HG02763 (cell line): ENCODE data around the gene ANKMY1.

ENCODE experiments used
- ATAC-seq: cut with Tn5 transposase; IDR thresholded peaks from one replicate; pipeline ENCODE4 v1.9.1; 2021; ENCODE audit warnings: mild to moderate bottlenecking, moderate library complexity; ENCODE audit not compliant: unreplicated experiment

ANKMY1 gene

DNA sequence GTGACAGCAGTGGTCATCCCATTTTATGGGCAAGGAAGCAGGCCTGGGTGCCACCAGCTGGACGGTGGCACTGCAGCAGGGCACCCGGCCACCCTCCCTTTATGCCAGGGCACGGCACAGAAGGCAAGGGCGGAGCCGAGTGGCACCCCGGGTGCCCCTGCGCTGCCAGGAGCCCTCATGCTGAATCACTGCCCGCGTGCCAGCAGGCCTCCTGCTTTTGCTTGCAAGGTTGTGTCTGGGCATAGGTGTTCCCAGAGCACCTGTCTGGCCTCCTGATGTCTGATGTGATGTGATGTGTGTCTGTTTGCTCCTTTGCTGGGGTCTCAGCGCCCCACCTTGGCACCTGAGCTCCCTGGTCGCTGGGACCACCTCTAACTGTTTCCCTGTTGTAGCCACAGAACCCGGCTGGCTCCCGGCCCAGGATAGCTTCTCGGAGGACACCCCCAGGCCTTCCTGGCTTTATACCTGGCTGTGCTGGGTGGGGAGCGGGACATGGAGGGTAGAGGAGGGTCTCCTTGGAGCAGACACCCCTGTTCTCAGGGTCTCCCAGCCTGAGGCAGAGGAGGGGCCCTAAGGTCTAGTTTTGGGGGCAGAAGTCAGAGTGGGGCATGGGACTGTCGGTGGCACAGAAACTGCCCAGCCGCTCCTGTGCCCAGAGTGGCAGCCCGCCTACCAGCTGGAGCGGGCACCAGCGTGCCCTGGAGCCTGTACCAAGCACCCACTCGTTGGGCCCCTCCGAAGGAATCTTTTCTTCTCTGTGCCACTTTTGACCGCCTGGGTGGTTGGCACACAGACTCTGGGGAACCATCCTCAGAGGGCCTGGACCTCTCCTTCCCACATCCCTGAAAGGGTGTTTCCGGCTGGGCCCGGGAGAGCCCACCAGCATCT lies 118.7 kb downstream of the ANKMY1 start:
- no peak for ATAC-seq

DNA sequence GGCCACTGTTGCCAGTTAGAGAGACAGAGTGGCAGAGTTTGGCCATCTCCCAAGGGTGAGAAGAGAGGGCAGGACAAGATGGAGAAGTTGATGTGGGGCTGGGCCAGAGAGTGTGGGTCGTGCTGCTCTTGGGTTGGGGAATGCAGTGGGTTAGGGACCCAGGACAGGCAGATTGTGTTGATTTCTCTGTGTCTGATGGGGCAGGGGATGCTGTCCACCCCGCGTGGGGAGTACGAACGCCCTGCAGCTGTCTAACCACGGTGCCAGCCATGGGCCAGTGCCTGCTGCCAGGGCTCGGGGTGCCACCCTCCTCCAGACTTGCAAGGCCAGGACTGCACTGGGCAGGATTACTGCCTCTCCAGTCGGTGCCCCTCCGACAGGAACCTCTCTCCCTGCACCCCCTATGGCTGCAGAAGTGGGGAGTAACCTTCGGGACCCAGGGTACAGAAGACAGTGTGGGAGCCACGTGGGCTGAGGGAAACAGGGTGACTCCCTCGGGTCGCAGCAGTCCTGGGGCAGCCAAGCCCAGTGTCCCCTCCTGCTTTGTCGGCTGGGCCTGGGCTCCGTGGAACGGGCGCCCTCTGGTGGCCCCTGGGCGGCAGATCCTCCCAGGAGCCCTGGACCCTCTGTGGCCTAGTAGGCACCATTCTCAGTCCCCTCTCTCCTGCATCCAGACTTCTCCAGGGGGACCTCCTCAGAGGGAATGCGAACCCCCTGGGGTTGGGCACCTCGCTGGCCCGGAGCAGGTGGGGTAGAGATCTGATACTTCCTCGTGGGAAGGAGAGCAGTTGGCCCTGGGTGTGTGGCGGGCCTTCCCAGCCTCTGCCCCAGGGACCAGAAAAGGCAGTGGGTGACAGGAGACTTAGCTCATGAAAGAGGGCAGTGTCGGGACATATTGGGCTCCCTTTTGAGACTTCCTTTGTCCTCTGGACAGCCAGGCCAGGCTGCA lies 119.7 kb downstream of the ANKMY1 start:
- ATAC-seq = no peak

DNA sequence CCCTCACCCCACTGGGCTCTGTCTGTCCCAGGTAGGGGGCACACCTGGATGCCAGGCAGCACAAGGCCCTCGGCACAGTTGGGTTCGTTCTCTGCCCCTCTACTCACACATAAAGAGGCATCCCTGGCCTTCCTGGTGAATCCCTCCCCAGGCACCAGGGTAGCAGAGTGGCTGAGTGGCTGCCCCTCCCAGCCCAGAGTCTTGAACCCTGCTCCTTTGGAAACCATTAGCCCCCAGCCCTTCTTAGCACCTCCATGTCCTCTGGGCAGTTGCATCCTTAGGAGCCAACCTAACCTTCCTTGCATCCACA lies 120.3 kb downstream of the ANKMY1 start:
- no peak for ATAC-seq

DNA sequence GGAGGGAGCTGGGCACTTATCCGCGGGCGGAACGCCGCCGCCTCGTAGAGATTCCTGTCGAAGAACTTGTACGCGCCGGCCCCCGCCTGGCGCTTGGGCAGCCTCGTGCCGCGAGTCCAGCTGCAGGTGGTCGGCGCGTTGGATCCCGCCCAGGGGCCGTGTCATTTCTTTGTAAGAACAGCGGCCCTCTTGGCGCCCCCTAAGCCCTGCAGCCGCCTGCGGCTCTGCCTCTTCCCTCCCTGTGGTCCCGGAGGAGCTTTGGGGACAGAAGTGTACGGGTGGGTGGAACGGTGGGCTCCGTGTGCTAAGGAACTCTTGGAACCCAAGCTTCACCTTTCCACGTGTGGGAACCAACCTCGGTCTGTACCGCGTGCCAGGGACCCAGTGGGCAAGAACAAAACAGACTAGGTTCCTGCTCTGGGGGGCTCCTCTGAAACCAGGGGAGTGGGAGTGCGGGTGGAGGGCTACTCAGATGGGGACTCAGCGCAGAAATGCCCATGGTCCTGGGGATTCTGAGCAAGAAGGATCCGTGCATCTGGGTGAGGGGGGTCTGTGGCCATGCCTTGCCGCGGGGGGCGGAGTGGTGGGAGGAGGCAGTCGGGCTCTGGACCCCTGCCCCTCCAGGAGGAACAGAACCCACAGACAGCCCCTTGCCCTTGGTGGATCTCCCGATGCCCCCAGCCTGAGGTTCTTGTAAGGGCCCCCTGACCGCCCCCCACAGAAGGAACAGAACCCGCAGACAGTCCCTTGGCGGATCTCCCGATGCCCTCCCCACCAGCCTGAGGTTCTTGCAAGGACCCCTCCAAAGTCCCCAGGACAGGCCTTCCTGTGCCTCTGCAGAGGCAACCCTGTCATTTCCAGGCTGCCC lies 120.9 kb downstream of the ANKMY1 start:
- ATAC-seq = no peak

DNA sequence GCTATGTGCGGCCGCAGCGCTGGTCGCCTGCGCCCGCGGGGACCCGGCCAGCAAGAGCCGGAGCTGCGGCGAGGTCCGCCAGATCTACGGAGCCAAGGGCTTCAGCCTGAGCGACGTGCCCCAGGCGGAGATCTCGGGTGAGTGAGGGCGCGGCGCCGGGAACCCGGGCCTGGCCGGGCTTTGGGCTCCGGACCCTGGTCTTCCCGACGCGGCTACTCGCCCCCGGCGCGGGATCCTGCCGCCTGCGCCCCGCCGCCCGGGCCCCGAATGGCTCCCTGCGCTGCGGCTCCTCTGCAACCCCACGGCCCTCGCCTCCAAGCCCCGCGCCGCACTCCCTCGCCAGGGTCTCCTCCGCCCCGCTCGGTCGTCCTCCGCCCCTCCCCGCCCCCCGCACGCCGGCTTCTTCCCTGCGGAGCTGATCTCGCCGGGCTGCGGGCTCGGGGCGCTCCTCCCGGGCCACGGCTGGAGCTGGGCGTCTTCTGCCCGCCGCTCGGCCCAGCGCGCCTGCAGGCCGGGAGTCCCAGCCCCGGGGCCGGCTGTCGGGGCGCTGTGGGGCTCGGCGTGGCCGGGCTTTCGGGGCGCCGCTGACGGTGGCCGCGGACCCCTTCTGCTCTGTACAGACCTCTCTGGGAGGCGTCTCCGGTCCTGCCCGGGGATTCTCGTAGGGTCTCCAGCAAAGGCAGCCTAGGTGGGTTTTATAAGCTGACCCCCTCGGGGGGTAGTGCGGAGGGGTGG lies 121.7 kb downstream of the ANKMY1 start:
- no peak for ATAC-seq

DNA sequence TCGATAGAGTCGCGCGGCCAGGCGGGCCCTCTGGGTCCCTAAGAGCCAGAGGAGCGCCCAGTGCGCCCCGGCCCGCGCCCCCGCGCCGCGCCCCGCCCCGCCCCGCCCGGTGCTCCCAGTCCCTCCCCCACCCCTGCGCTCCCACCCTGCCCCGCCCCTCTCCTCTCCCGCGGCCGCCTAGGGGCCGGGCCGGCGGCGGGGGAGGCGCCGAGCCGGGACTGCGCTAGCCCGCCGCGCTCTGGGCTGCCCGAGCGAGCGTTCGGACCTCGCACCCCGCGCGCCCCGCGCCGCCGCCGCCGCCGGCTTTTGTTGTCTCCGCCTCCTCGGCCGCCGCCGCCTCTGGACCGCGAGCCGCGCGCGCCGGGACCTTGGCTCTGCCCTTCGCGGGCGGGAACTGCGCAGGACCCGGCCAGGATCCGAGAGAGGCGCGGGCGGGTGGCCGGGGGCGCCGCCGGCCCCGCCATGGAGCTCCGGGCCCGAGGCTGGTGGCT lies 122.3 kb downstream of the ANKMY1 start, which contains the start of gene GPC1:
TSS of gene GPC1 (plus strand) at position 207 of the 491 bp plus-strand sequence. CDS start at position 463, 256 bp downstream.
- ATAC-seq = no peak

DNA sequence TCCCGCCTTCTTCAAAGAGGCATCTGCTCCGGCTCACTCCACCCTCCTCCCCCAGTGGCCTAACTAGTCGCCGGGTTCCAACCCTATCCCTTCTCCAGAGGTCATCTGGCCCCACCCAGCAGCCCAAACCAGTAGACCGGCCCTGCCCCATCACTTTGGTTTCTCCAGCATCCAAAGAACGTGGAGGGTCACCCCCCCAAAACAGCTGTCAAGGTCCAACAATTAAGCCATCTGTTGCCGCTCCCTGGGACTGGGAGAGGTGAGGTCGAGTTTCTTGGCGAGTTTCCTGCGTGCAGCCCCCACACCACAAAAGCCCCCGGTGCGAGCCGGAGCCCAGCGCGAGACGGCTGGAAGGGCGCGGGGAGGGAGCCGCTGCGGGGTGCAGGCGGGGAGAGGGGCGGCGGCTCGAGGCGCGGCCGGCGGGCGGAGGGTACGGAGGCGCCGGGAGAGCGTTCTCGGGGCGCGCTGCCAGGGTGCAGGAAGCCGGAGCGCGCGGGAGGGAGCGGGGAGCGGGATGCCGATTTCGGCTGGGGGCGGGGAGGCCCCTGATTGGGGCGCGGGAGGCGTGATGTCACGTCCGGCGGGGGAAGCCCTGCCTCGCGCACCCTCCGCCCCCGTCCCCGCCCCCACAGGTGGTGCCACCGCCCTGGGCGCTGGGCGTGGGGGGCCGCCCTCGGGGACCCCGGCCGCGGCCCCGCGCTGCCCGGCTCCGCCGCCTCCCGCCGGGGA lies 122.9 kb downstream of the ANKMY1 start:
- ATAC-seq = no peak

DNA sequence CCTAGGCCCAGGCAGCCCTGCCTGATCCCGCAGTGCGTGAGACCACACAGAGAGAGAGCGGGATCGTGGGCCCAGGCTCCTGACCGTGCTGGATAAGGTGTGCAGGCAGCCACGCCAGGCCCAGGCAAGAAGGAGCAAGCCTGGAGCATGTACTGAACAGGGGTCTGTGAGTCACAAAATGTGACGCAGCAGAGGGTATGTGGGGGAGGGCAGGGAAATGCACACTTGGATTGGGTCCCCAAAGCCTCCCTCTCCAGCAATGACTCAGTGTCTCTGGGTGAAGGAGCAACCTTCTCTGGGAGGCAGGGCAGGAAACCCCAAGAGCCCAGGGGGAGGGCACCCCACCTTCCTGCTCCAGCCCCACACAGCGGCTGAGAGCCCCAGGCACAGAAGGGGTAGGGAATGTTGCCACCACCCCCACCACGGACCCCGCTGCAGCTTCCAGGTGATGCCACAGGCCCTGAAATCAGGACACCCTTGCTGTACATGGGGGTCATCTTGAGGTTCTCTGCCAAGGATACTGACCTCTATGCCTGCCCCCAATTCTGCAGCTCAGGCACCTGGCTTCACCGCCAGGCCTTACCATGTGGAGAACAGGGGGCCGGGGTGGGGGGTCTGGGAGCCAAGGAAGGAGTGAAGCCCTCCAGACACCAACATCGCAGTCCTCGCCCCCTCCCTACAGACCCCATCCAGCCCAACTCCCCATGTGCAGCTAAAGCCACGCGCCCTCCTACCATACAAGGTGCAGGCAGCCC lies 123.6 kb downstream of the ANKMY1 start:
- ATAC-seq = no peak

DNA sequence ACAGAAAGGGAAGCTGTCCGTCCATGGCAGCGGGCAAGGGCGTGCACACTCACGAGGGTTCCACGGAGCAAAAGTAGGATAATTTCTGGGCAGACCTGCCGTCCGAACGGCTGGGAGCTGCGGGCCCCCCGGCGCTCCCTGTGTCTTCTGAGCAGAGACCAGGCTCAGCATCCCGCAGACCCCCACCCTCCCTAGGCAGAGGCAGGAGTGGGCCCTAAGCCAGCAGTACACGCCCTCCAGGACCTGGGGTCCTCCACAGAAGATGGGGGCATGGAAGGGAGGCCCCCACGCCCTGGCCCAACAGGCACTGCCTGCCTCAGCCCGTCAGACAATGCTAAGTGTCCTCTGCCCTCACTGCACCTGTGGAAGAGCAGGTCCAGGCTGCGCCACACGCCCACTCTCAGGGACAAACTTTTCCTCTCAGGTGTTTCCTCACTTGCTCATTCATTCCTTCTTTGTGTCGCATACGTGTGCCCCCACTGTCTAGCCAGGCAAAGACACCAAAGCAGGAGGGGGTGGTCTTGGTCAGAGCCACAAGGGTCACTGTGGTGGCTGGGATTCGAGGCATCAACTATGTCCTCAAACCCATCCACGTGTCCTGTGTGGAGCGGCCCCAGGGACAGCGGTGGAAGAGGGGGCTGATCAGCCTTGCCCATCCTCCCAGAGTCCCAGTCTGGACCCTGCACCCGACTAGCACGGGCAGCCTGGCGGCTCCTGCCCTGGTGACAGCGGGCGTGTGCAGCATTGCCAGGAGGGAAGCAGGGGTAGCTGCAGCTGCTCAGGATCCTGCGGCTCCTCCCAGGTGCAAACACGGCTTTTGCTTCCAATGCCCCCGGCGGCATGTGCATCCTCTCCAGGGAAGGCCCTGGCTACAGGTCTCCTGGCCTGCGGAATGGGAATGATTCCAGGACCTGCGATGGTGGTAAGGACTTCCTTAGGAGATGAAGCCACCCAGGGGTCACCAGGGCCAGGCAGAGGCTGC lies 124.7 kb downstream of the ANKMY1 start:
- ATAC-seq = no peak

DNA sequence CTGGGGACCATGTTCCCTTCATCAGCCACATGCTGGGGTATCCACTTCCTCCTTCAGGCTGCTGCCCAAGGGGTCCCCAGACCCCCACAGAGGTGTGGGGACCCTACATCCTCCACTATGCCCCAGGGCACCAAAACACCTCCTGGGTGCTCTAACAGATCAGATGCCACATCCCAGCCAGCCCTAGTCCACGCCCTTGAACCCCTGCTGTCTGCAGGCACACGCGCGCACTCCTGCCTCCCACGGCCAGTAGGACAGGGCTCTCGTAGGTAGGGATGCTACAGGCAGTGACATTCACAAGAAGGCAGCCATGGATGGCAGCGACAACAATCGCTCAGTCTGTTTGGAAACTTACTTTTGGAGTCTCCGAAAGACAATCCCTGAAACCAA lies 125.4 kb downstream of the ANKMY1 start:
- ATAC-seq = no peak

DNA sequence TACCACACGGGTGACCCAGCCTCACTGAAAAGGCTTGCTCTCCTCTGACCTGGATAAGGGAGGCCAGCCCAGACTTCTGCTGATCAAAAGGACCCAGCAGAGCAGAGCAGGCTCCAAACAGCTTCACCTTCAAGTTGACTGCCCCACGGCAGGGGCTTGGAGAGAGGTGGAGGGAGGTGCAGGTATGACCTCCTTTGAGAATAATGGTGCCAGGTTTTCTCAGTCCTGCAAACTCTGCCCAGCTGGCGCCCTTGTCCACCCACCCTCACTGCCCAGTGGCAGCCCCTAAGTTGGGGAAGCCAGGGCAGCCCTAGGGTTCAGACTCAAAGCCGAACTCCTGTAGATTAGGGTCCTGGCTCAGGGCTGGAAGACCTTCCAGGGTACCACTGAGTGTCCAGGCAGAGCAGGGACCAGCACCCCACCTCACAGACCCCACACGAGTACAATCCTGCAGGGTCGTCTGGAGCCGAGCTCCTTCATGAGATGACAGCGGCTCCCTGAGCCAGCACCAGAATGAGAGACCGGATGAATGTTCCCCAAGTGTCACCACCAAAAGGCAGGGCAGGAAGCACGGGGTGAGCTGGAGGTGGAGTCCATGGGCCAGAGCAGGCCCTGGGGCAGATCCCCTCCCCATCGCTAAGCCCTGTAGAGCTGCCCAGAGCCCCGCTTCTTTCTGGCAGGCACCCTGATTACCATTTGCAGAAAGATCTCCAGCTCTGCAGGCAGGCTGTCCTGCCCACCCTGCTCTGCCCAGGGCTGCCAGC lies 125.9 kb downstream of the ANKMY1 start:
- ATAC-seq = no peak

DNA sequence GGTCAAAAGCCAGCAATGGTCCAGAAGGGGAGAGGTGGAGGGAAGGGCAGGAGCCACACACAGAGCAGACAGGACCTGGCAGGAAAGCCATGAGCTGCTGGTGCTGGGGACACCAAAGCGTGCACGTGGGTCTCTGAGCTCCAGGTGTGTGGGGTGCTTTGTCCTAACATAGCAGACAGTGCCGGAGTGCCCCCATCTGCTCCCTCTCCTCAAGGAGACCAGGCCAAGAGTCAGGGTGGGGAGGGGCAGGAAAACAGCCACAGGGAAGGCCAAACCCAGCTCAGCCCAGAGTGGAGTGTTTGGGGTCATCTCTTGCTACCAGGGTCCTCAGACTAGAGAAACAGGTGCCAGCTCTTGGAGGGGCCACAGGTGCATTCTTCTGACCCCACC lies 126.5 kb downstream of the ANKMY1 start:
- no peak for ATAC-seq

DNA sequence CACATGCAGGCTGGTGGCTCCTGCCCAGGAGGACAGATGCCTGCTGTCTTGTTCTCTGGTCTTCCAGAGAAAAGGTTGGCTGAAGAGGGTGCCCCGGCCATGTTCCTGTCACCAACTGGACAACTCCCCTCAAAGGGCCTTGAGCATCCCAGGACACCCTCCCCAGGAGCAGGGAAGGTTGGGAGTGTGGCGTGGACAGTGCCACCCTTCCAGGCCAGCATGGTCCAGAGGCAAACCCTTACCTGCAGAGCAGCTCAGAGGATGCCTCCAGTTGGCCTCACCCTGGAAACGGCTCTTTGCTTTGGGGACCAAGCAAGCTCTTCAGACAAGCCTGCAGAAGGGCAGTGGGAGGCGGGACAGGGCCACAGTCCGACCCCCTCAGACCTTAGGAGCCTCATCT lies 127.2 kb downstream of the ANKMY1 start:
- no peak for ATAC-seq

DNA sequence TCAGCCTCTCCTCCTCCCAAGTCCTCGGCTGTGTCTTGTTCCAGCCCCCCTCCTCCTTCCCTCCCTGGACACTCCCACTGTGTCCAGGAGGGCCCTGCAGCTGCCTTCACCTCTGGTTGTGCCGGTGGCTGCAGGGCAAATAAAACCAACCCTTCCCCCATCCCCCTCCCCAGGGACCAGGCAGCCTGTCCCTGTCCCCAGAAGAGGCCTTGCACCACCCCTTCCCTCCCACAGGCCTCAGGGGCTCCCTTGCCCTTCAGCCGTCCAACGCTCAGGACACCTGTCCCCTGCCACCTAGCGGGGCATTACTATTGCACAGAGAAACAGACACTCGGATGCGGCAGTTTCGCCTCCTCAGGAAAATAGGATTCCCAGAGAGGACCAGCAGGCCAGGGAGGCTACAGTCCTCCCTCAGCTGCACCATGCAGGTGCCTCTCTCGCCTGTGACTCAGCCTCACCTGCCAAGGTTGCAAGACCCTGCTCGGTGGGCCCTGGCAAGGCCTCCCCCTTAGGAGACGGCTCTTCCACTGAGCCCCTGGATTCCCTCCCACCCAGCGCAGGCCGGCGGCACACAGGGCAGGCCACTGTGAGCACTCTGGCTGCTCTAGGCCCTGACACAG lies 127.8 kb downstream of the ANKMY1 start:
- ATAC-seq = no peak
